Mesendoderm (in vitro differentiated cells): Measurements from ENCODE around the gene CXCL14.

ENCODE experiments used
- DNase-seq: peaks from one replicate; pipeline ENCODE4 v3.0.0; 2013
- H2AK5ac ChIP-seq: 2 replicates; pipeline ENCODE4 v1.6.1; 2013; ENCODE audit warnings: low read length, inconsistent platforms
- H2BK120ac ChIP-seq: 2 replicates; pipeline ENCODE4 v1.6.1; 2013; ENCODE audit warnings: low read depth, mild to moderate bottlenecking, low read length, moderate library complexity, mixed read lengths
- H2BK15ac ChIP-seq: replicated peaks from 2 replicates; pipeline ENCODE4 v1.6.1; 2013; ENCODE audit warnings: low read depth, mild to moderate bottlenecking, moderate library complexity
- H2BK5ac ChIP-seq: 2 replicates; pipeline ENCODE4 v1.6.1; 2013; ENCODE audit warnings: low read length, inconsistent platforms
- H3K18ac ChIP-seq: 2 replicates; pipeline ENCODE4 v1.6.1; 2013; ENCODE audit warnings: mild to moderate bottlenecking, low read length, mixed read lengths
- H3K23ac ChIP-seq: one replicate; pipeline ENCODE4 v1.6.1; 2013; ENCODE audit warnings: low read length
- H3K27ac ChIP-seq: 2 replicates; pipeline ENCODE4 v1.5.1; 2013; ENCODE audit warnings: low read depth, mild to moderate bottlenecking, inconsistent platforms, low read length, moderate library complexity
- H3K27me3 ChIP-seq: 2 replicates; pipeline ENCODE4 v1.6.1; 2013; ENCODE audit warnings: low read length, control low read depth, mild to moderate bottlenecking, inconsistent platforms; ENCODE audit not compliant: insufficient read depth, poor library complexity
- H3K36me3 ChIP-seq: 2 replicates; pipeline ENCODE4 v1.6.1; 2013; ENCODE audit warnings: low read length, inconsistent platforms; ENCODE audit not compliant: control insufficient read depth, insufficient read depth
- H3K4ac ChIP-seq: one replicate; pipeline ENCODE4 v1.6.1; 2013; ENCODE audit warnings: low read depth, mild to moderate bottlenecking, low read length, moderate library complexity
- H3K4me1 ChIP-seq: 2 replicates; pipeline ENCODE4 v1.6.1; 2013; ENCODE audit warnings: low read depth, low read length, inconsistent platforms; ENCODE audit not compliant: control insufficient read depth
- H3K4me2 ChIP-seq: 2 replicates; pipeline ENCODE4 v1.6.1; 2013; ENCODE audit warnings: low read length
- H3K4me3 ChIP-seq: 2 replicates; pipeline ENCODE4 v1.5.1; 2013; ENCODE audit warnings: mild to moderate bottlenecking, low read length
- H3K56ac ChIP-seq: one replicate; pipeline ENCODE4 v1.6.1; 2013; ENCODE audit warnings: low read length
- H3K79me1 ChIP-seq: 2 replicates; pipeline ENCODE4 v1.6.1; 2013; ENCODE audit warnings: low read length, inconsistent platforms
- H3K79me2 ChIP-seq: 2 replicates; pipeline ENCODE4 v1.6.1; 2013; ENCODE audit warnings: mild to moderate bottlenecking, low read length; ENCODE audit not compliant: control insufficient read depth, insufficient read depth
- H3K9ac ChIP-seq: 2 replicates; pipeline ENCODE4 v1.6.1; 2013; ENCODE audit warnings: low read length, inconsistent platforms
- H4K5ac ChIP-seq: one replicate; pipeline ENCODE4 v1.6.1; 2013; ENCODE audit warnings: low read length
- H4K8ac ChIP-seq: one replicate; pipeline ENCODE4 v1.6.1; 2013; ENCODE audit warnings: low read depth, mild to moderate bottlenecking, control low read depth, low read length, moderate library complexity
- WGBS: extraction: QIAGEN DNeasy Blood & Tissue Kit; methylation state at CpG from one replicate; pipeline ENCODE4 v1.1.7; 2013; ENCODE audit warnings: low lambda C conversion rate, missing lambda C conversion rate; ENCODE audit not compliant: insufficient coverage; ENCODE audit errors: extremely low coverage; 5-methylcytosine and 5-hydroxymethylcytosine counted together

Gene CXCL14

GRCh38 chr5:135600971-135601381 is 22.2 kb upstream of the CXCL14 start:
- Histone ChIP-seq H3K56ac (no peak overlapping the region), H2AK5ac (no peak overlapping the region), H2BK5ac (no peak overlapping the region), H2BK120ac (no peak overlapping the region), H3K27ac (no peak overlapping the region), H2BK15ac (no peak overlapping the region), H3K4ac (no peak overlapping the region), H3K4me2 (no peak overlapping the region), H3K27me3 (no peaks in the 10 kb centered on the region), H4K5ac (no peak overlapping the region), H3K4me3 (no peak overlapping the region), H3K79me2 (no peaks in the 10 kb centered on the region), H3K4me1 (peaks cover 4% of the 10 kb centered on the region), H3K36me3 (no peaks in the 10 kb centered on the region), H3K23ac (no peak overlapping the region), H3K9ac (no peak overlapping the region), H3K79me1 (no peaks in the 10 kb centered on the region), H4K8ac (no peak overlapping the region), H3K18ac (no peak overlapping the region)
- DNase-seq, result no peak
- WGBS, result no CpG with 5 or more reads among the region's 6 CpGs

GRCh38 chr5:135600152-135600570 is 21.4 kb upstream of the CXCL14 start:
- Histone ChIP-seq H3K18ac (no peak overlapping the region), H3K79me1 (no peaks in the 10 kb centered on the region), H4K5ac (no peak overlapping the region), H4K8ac (no peak overlapping the region), H3K27me3 (no peaks in the 10 kb centered on the region), H3K4me3 (no peak overlapping the region), H3K9ac (no peak overlapping the region), H3K23ac (no peak overlapping the region), H2AK5ac (no peak overlapping the region), H3K56ac (no peak overlapping the region), H2BK120ac (no peak overlapping the region), H3K4ac (no peak overlapping the region), H3K79me2 (no peaks in the 10 kb centered on the region), H3K4me2 (no peak overlapping the region), H3K4me1 (peaks cover 4% of the 10 kb centered on the region), H3K27ac (no peak overlapping the region), H2BK15ac (no peak overlapping the region), H2BK5ac (no peak overlapping the region), H3K36me3 (no peaks in the 10 kb centered on the region)
- WGBS, result no CpG with 5 or more reads among the region's 5 CpGs
- no peak for DNase-seq

GRCh38 chr5:135599421-135600151 is 20.8 kb upstream of the CXCL14 start:
- Histone ChIP-seq H3K4me2 (no peak overlapping the region), H3K4ac (no peak overlapping the region), H3K9ac (no peak overlapping the region), H4K5ac (no peak overlapping the region), H3K79me1 (no peaks in the 10 kb centered on the region), H2BK120ac (no peak overlapping the region), H2BK15ac (no peak overlapping the region), H3K79me2 (no peaks in the 10 kb centered on the region), H3K36me3 (no peaks in the 10 kb centered on the region), H3K27me3 (no peaks in the 10 kb centered on the region), H2AK5ac (no peak overlapping the region), H3K56ac (no peak overlapping the region), H3K4me1 (peaks cover 4% of the 10 kb centered on the region), H4K8ac (no peak overlapping the region), H3K23ac (no peak overlapping the region), H2BK5ac (no peak overlapping the region), H3K4me3 (no peak overlapping the region), H3K18ac (no peak overlapping the region), H3K27ac (no peak overlapping the region)
- DNase-seq, result no peak
- WGBS, result no CpG with 5 or more reads among the region's 6 CpGs

- no CpG with 5 or more reads among the region's 9 CpGs for WGBS
- H2BK15ac ChIP-seq, result no peak overlapping the region
- no peak overlapping the region for H2BK120ac ChIP-seq
- no peak overlapping the region for H3K27ac ChIP-seq
- no peaks in the 10 kb centered on the region for H3K36me3 ChIP-seq
- no peak overlapping the region for H2BK5ac ChIP-seq
- H3K23ac ChIP-seq, result no peak overlapping the region
- no peak for DNase-seq
- peaks cover 4% of the 10 kb centered on the region for H3K4me1 ChIP-seq
- no peak overlapping the region for H3K18ac ChIP-seq
- H3K79me1 ChIP-seq, result no peaks in the 10 kb centered on the region
- H3K4me3 ChIP-seq, result no peak overlapping the region
- H3K4ac ChIP-seq, result no peak overlapping the region
- H3K9ac ChIP-seq, result no peak overlapping the region
- H3K79me2 ChIP-seq, result no peaks in the 10 kb centered on the region
- H3K56ac ChIP-seq, result no peak overlapping the region
- no peak overlapping the region for H4K5ac ChIP-seq
- no peaks in the 10 kb centered on the region for H3K27me3 ChIP-seq
- no peak overlapping the region for H3K4me2 ChIP-seq
- no peak overlapping the region for H2AK5ac ChIP-seq
- H4K8ac ChIP-seq, result no peak overlapping the region
These were observed 20.1 kb upstream of the CXCL14 start for GRCh38 chr5:135598691-135599395.

- no peak overlapping the region for H2BK120ac ChIP-seq
- WGBS, result no CpG with 5 or more reads among the region's 3 CpGs
- no peak overlapping the region for H2BK5ac ChIP-seq
These were observed 18.0 kb upstream of the CXCL14 start for GRCh38 chr5:135596788-135597187.

More at GRCh38 chr5:135596788-135597187, 18.0 kb upstream of the CXCL14 start:
- Histone ChIP-seq H3K79me1 (no peaks in the 10 kb centered on the region), H3K23ac (no peak overlapping the region), H3K4me3 (no peak overlapping the region), H3K18ac (no peak overlapping the region), H4K8ac (no peak overlapping the region), H4K5ac (no peak overlapping the region), H3K4ac (no peak overlapping the region), H3K4me1 (no peaks in the 10 kb centered on the region), H3K56ac (no peak overlapping the region), H3K27ac (no peak overlapping the region), H3K4me2 (no peak overlapping the region), H2BK15ac (no peak overlapping the region), H3K27me3 (no peaks in the 10 kb centered on the region), H3K79me2 (no peaks in the 10 kb centered on the region), H2AK5ac (no peak overlapping the region), H3K36me3 (no peaks in the 10 kb centered on the region), H3K9ac (no peak overlapping the region)
- no peak for DNase-seq
